HG03575 (cell line): ENCODE measurements around the gene BAG3.

Experiments
- ATAC-seq: cut with Tn5 transposase; IDR thresholded peaks from one replicate; pipeline ENCODE4 v1.9.1; 2021; ENCODE audit not compliant: unreplicated experiment, insufficient number of reproducible peaks, low FRiP score; ENCODE audit errors: extremely low read depth

Gene BAG3

DNA sequence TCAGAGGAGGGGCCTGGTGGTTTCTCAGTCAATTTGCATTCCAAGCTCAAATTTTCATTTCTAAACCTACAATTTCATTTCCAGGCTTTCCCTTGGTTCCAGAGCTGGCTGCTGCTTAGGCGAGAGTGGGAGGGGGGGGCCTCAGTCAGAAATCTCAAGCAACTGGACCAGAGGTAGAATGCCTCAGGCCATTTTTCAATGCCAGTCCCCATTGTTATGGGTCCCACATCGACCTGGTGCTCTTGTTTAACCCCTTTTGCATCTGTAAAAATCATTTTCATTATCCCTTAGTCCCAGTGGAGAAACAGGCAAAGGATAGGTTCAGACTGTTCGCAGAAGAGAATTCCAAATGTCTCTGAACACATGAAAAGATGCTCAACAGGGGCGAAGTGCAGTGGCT lies 13.5 kb upstream of the BAG3 start:
- ATAC-seq: no peak

DNA sequence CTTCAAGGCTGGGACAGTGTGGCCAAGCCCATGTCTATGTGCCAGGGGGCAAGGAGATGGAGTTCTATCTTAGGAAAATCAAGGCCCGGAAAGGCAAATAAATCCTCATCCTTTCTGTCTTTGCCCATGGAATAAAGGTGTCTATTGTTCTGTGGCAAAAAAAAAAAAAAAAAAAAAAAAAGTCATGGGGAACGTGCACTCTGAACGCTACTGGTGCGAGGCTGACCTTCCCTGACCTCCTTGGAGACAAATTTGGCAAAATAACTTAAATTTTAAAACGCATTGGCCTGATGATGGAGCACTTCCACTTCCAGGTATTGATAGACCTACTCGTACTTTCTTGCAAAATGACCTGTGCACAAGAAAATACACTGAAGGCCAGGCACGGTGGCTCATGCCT lies 12.2 kb upstream of the BAG3 start:
- ATAC-seq: no peak

- ATAC-seq: no peak
Observed at GRCh38 chr10:119640384-119640783, 10.8 kb upstream of the BAG3 start.

DNA sequence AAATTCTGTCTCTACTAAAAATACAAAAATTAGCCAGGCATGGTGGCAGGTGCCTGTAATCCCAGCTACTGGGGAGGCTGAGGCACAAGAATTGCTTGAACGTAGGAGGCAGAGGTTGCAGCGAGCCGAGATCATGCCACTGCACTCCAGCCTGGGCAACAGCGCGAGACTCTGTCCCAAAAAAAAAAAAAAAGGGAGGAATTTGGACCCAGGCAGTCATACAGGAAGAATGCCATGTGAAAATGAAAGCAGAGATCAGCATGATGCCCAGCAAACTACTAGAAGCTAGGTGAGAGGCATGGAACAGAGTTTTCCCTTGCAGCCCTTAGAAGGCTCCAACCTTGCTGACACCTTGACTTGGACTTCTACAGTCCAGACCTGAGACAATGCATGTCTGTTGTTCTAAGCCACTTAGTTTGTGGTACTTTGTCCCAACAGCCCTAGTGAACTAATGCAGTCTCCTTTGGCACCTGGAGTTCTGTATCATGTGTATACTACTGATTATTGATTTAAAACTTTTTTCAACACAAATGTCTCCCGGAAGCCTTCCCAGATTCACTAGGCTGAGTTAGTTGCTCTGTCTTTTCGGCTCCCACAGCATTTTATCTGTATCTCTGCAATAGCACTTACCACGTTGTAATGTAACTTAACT lies 10.2 kb upstream of the BAG3 start:
- ATAC-seq: no peak

DNA sequence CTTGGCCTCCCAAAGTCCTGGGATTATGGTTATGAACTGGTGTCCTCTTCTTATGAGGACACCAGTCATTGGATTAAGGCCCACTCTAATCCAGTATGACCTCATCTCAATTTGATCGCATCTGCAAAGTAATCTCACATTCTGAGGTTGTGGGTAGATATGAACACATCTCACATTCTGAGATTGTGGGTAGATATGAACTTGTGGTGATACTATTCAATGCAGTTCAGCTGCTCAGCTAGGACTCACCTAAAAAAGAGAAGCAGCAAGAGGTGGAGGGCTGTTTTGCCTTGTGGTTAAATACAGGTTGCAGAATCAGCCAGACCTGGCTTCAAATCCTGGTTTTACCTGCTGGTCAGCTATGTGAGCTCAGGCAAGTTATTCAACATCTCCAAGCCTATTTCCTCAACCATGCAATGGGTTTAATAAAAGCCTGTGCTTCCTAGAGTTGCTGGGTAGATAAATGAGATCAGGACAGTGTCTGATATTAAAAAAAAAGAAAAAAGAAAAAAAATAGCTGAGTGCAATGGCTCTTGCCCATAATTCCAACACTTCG lies 8.5 kb upstream of the BAG3 start:
- no peak for ATAC-seq

DNA sequence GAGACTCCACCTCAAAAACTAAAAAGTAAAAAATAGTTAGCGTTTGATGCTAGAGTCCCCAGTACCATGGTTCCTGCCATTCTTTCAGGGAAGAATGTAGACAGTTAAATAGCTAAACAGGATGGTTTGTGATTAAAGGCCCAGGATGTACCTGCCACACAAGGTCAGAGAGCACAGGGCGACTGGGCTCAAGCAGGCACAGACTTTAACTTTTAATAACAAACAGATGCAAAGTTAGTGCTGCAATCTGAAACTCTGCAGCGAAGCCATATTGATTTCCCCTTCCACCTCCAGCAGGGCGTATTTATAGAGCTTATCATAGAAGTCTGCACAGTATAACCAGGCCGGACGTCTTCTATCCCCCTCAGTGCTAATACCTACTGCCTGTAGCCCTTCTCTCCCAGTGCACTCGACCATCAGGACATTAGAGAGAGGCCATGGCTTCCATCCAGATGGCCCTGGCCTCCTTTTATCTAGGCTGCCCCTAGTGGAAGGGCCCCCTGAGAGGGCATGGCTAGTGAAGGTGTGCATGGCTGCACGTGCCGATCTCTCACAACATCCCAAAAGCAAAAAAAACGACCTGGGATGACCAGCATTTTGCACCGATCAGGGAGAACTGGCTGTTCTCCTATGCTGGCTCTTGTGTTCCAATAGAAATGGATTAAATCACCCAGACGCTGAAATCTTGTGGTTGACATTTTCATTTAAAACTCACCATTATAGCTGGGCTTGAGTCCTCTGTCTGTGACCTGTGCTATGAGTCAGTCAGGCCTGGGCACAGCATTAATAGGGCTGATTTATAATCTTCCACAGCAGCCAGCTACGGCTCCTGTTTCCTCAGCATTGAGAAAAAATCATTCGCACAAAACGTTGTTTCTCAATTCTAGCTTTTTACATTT lies 7.6 kb upstream of the BAG3 start:
- ATAC-seq: no peak

GRCh38 chr10:119644205-119644814 lies 6.9 kb upstream of the BAG3 start:
- ATAC-seq: no peak

- no peak for ATAC-seq
Observed at GRCh38 chr10:119644994-119645393, 6.2 kb upstream of the BAG3 start.

DNA sequence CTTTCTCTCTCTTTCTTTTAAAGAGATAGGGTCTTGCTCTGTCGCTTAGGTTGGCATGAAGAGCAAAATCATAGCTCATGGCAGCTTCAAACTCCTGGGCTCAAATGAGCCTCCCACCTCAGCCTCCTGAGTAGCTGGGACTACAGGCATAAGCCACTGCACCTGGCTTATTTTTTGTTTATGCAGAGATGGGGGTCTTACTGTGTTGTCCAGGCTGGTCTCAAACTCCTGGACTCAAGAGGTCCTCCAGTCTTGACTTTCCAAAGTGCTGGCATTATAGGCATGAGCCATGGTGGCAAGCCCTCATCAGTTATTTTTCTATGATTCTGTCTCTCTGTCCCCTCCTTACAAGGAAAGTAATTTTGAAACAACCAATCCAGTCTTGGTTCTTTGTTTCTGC lies 1.1 kb upstream of the BAG3 start:
- no peak for ATAC-seq

GRCh38 chr10:119651514-119652360 lies 557 bp downstream of the BAG3 start:
- no peak for ATAC-seq

DNA sequence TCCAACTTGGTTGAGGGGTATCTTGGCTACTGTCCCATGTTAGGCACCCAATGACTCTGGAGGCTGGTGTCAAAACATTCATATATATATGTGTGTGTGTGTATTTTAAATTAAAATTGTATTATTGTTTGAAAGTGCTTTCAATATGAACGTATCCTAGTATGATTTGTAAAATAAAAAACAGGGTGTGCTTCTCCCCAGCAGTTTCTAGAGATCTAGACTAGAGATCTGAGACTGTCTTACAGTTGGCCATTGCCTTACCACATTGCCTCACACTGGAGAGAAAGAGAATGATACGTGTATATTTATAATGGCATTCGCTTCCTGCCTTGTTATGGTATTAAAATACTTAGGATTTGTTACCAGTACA lies 1.2 kb downstream of the BAG3 start:
- ATAC-seq: no peak

- no peak for ATAC-seq
Observed at GRCh38 chr10:119653209-119653608, 2.0 kb downstream of the BAG3 start.

GRCh38 chr10:119653916-119654315 lies 2.7 kb downstream of the BAG3 start:
- no peak for ATAC-seq

DNA sequence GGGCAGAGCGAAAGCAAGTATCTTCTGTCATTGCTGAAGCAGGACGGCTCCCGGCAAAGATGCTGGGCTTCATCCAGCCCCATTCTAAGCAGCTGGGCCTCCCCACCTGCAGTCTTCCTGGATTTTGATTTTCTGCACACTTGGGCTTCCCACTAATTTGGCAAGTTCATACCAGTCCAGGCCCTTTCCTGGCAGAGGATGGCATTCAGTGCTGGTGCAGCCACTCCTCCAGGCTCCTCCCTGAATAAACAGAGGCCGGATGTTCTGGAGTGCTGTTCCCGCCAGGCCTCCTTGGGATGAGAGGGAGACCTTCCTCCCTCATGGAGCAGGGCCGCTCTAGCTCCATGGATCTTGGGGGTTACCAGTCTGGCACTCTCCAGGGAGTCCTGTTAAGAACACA lies 3.4 kb downstream of the BAG3 start:
- no peak for ATAC-seq

GRCh38 chr10:119655566-119656001 lies 4.4 kb downstream of the BAG3 start:
- ATAC-seq: no peak

GRCh38 chr10:119656760-119657159 lies 5.6 kb downstream of the BAG3 start:
- ATAC-seq: no peak

DNA sequence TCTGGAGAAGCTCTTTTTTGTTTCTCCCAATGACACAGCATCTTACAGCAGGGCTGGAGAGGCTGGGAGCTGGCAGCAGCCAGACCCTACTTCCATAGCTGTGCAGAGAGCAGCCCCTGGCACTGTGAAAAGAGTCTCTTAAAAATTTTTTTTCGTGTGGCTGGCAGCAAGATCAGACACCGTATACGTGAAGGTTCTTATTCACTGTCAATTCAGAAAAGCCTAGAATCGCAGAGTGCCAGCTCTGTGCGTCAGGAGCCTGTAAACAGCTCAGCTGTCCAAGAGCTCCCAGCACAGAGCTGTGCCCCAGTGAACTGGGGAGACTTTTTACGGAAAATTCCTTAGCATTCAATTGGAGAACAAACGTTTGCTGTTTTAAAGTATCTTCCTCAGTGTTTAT lies 6.5 kb downstream of the BAG3 start:
- no peak for ATAC-seq

DNA sequence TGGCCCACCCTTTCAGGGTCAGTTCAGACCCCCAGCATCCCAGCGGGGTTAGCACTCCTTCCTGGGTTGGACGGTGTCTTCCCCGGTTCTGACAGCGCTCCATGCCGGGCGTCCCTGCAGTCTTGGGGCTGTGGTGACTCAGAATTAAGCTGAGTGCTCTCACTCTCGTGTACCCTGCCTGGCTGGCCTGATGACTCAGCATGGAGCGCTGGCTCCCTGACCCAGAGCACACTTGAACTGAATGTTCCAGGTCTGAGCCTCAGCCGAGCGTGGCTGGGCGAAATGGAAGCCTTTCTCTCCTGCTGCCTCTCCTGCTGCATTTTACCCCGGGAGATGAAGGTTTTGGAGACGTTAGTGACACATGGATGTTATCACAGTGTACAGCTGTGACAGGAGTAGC lies 7.1 kb downstream of the BAG3 start:
- no peak for ATAC-seq

GRCh38 chr10:119659951-119660350 lies 8.8 kb downstream of the BAG3 start:
- ATAC-seq: no peak
